DND-41 (cell line): Measurements from ENCODE around the gene ACVR2A.

Experiments used
- ATAC-seq: fragments of 200-7000 bp; cut with Tn5 transposase; 3 replicates; pipeline ENCODE4 v1.9.1; 2021; ENCODE audit warnings: low read depth; ENCODE audit not compliant: insufficient read depth
- DNase-seq: peaks from one replicate; pipeline ENCODE4 v3.0.0-alpha.2; 2020
- H2AFZ ChIP-seq: 2 replicates; pipeline ENCODE4 v1.6.0; 2012; ENCODE audit warnings: low read depth, low read length
- H3K27ac ChIP-seq: 2 replicates; pipeline ENCODE4 v1.5.1; 2012; ENCODE audit warnings: low read length, inconsistent platforms
- H3K27me3 ChIP-seq: fragments of 200-600 bp; sonication (generic); 2 replicates; pipeline ENCODE4 v1.6.0; 2012; ENCODE audit warnings: low read length, mild to moderate bottlenecking, inconsistent platforms; ENCODE audit not compliant: insufficient read depth, poor library complexity
- H3K36me3 ChIP-seq: 2 replicates; pipeline ENCODE4 v1.5.1; 2012; ENCODE audit warnings: low read length, inconsistent platforms; ENCODE audit not compliant: insufficient read depth
- H3K4me1 ChIP-seq: 2 replicates; pipeline ENCODE4 v1.5.1; 2012; ENCODE audit warnings: mild to moderate bottlenecking, low read length; ENCODE audit not compliant: insufficient read depth
- H3K4me2 ChIP-seq: 2 replicates; pipeline ENCODE4 v1.6.0; 2012; ENCODE audit warnings: mild to moderate bottlenecking, moderate library complexity, low read length, inconsistent platforms; ENCODE audit not compliant: insufficient read depth
- H3K4me3 ChIP-seq, 2 experiments: fragments of 200-600 bp in 1 of 2; shearing (Covaris generic) in 1 of 2; 2 replicates each; pipeline ENCODE4 v1.5.1; 2012 to 2016; ENCODE audit warnings: inconsistent platforms in 2 of 2, low read length in 2 of 2, mild to moderate bottlenecking in 2 of 2, low read depth in 1 of 2, moderate library complexity in 1 of 2
- H3K79me2 ChIP-seq: 2 replicates; pipeline ENCODE4 v1.6.0; 2012; ENCODE audit warnings: low read length, inconsistent platforms; ENCODE audit not compliant: insufficient read depth
- H3K9ac ChIP-seq: 2 replicates; pipeline ENCODE4 v1.6.0; 2012; ENCODE audit warnings: low read depth, mild to moderate bottlenecking, inconsistent platforms, low read length, moderate library complexity
- H3K9me3 ChIP-seq: 2 replicates; pipeline ENCODE4 v1.5.1; 2012; ENCODE audit warnings: low read length, moderate library complexity, mild to moderate bottlenecking, inconsistent platforms; ENCODE audit not compliant: insufficient read depth, severe bottlenecking
- H4K20me1 ChIP-seq: 2 replicates; pipeline ENCODE4 v1.6.0; 2012; ENCODE audit warnings: low read length; ENCODE audit not compliant: insufficient read depth
- EZH2 ChIP-seq: IDR thresholded peaks from 3 replicates; pipeline ENCODE4 v1.6.1; 2012; ENCODE audit warnings: borderline replicate concordance, low read depth, mild to moderate bottlenecking, moderate library complexity, low read length, inconsistent platforms; ENCODE audit not compliant: severe bottlenecking
- TF ChIP-seq, protein P1 (sequence below): IDR thresholded peaks from 2 replicates; pipeline ENCODE4 v1.5.1; 2012; ENCODE audit warnings: borderline replicate concordance, low read length, moderate library complexity, mild to moderate bottlenecking; ENCODE audit not compliant: poor library complexity, severe bottlenecking; ENCODE audit errors: extremely low read depth

ACVR2A gene

DNA sequence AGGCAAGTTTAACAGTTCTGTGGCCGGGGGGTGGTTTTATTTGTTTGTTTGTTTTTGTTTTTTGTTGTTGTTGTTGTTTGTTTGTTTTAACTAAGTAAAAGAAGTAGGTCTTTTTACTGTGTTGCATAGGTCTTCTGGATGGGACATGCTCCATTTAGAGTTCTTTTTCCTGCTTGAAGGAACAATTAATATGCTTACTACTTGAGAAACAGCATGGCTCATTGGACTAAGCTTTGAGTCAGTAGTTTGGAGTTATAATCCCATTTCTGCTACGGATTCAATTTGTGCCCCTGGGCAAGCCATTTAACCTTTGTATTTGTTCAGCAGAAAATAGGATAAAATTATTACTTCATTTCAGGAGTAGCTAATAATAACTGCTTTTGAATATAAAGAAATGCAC, 8.7 kb upstream of the ACVR2A start:
- no peak overlapping the region for H3K4me2 ChIP-seq
- no peaks in the 10 kb centered on the region for H3K27me3 ChIP-seq
- no peaks in the 10 kb centered on the region for H4K20me1 ChIP-seq
- H3K79me2 ChIP-seq, result no peaks in the 10 kb centered on the region
- no peaks in the 10 kb centered on the region for H3K4me1 ChIP-seq
- H3K4me3 ChIP-seq, result no peak overlapping the region
- H3K27ac ChIP-seq, result no peak overlapping the region
- H3K36me3 ChIP-seq, result no peaks in the 10 kb centered on the region
- ATAC-seq (no peak), DNase-seq (no peak)
- TF ChIP-seq EZH2, result no peak
- TF ChIP-seq, protein P1, sequence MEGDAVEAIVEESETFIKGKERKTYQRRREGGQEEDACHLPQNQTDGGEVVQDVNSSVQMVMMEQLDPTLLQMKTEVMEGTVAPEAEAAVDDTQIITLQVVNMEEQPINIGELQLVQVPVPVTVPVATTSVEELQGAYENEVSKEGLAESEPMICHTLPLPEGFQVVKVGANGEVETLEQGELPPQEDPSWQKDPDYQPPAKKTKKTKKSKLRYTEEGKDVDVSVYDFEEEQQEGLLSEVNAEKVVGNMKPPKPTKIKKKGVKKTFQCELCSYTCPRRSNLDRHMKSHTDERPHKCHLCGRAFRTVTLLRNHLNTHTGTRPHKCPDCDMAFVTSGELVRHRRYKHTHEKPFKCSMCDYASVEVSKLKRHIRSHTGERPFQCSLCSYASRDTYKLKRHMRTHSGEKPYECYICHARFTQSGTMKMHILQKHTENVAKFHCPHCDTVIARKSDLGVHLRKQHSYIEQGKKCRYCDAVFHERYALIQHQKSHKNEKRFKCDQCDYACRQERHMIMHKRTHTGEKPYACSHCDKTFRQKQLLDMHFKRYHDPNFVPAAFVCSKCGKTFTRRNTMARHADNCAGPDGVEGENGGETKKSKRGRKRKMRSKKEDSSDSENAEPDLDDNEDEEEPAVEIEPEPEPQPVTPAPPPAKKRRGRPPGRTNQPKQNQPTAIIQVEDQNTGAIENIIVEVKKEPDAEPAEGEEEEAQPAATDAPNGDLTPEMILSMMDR, result no peak
- H2AFZ ChIP-seq, result no peak overlapping the region
- H3K9ac ChIP-seq, result no peak overlapping the region
- H3K9me3 ChIP-seq, result no peaks in the 10 kb centered on the region

DNA sequence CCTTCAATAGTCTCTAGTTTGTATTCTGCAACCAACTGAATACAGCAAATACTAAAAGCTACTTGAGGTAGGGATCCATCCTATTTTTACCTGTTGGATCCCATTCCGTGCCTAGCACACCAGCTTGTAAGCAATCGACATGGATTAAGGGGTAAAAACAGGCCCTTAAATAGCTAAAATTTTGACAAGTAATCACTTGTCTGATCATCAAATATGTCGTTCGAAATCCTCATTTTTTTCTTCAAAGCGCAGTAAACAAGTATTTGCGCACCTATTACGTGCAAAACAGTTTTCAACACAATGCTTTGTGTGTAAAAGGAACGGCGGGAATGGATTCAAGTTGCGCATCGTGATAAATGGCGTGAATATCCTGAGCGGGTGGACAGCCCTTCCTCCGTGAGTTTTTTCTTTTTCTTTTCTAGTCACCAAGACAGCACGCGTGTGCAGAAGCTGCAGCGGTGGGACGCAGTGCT, 1.4 kb upstream of the ACVR2A start:
- no peaks in the 10 kb centered on the region for H3K27me3 ChIP-seq
- H3K9me3 ChIP-seq, result no peaks in the 10 kb centered on the region
- no peaks in the 10 kb centered on the region for H3K79me2 ChIP-seq
- H3K27ac ChIP-seq, result no peak overlapping the region
- no peak overlapping the region for H3K4me3 ChIP-seq
- H4K20me1 ChIP-seq, result no peaks in the 10 kb centered on the region
- no peaks in the 10 kb centered on the region for H3K4me1 ChIP-seq
- H3K36me3 ChIP-seq, result no peaks in the 10 kb centered on the region
- no peak overlapping the region for H3K4me2 ChIP-seq
- DNase-seq (no peak), ATAC-seq (no peak)
- no peak for TF ChIP-seq EZH2
- TF ChIP-seq, protein P1, result no peak
- H3K9ac ChIP-seq, result no peak overlapping the region
- H2AFZ ChIP-seq, result no peak overlapping the region

DNA sequence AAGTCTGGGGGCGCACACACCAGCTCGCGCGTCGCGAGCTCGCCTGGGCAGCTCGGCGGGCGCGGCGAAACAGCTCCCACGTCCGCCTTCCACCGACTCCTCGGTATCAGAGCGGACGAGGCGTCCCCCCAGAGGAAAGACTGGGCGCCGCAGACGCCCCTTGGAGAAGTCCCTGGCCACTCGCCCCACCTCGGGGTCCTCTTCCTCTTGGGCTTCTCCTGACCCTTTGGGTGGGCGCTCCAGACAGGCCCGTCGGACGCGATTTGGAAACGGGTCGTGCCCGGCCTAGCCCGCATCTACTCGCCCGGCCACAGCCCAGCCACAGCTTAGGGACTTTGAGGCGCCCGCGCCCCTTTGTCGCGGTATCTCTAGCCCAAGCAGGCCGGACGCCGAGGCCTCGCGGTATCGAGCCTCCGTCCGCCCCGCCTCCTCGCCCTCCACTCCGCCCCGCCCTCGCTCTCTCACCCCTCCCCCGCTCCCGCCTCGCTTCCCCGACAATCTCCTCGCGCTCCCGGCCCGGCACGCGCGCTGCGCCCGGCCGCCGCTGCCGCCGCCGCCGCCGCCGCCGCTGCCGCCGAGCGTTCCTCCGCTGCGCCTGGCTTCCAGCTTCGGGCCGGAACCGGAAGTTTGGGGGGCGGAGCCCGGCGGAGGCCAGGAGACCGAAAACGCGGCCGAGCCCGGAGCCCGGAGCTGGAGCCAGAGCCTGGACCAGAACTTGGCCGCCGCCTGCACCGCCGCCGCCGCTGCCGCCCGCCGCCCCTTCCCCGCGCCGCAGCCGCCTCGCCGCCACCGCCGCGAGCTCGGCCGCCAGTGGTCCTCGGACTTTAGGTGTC, 749 bp upstream of the ACVR2A start:
- Histone ChIP-seq H3K4me2 (no peak overlapping the region), H3K36me3 (no peaks in the 10 kb centered on the region), H3K27me3 (no peaks in the 10 kb centered on the region), H3K9me3 (no peaks in the 10 kb centered on the region), H3K4me3 (no peak overlapping the region), H3K9ac (no peak overlapping the region), H3K79me2 (no peaks in the 10 kb centered on the region), H3K27ac (no peak overlapping the region), H3K4me1 (no peaks in the 10 kb centered on the region), H2AFZ (no peak overlapping the region), H4K20me1 (no peaks in the 10 kb centered on the region)
- ATAC-seq (no peak), DNase-seq (no peak)
- TF ChIP-seq, protein P1, result no peak
- TF ChIP-seq EZH2, result no peak
